PC-3 (cell line): ENCODE data around the gene ITGAV. TPM values are rescaled to one million over a fixed set of nuclear protein-coding genes. Genes with fewer than 3 reads are reported as not detected.
A peak's percentile ranks its signal among the peaks of the same experiment; 100 is the strongest.

Source experiments
- ATAC-seq: fragments of 200-7000 bp; cut with Tn5 transposase; 2 replicates; pipeline ENCODE4 v1.9.1; 2020; ENCODE audit warnings: mild to moderate bottlenecking, moderate library complexity
- BruUV-seq: library from RNA; stranded (reverse); fragments of 400-500 nt; replicated peaks from 2 replicates; lab custom pipeline; 2021; lab: Mats Ljungman, UMichigan
- CTCF ChIA-PET: fragments of 300-600 bp; sonication (Branson Sonifier 250); formaldehyde crosslinking; loops from one replicate; lab custom pipeline; 2022; ENCODE audit warnings: antibody characterized with exemption; lab: Charles Lee
- POLR2A ChIA-PET: fragments of 300-600 bp; sonication (Branson Sonifier 250); formaldehyde crosslinking; loops from one replicate; lab custom pipeline; 2022; ENCODE audit warnings: antibody characterized with exemption; ENCODE audit not compliant: unreplicated experiment; lab: Charles Lee
- DNase-seq: peaks from one replicate; pipeline ENCODE4 v3.0.0-alpha.2; 2015
- H2AFZ ChIP-seq: fragments of 300-600 bp; sonication (generic); 2 replicates; pipeline ENCODE4 v1.6.0; 2016; ENCODE audit warnings: antibody characterized with exemption, low read length
- H3F3A ChIP-seq: fragments of 300-600 bp; sonication (generic); one replicate; pipeline ENCODE4 v1.6.0; 2017; ENCODE audit warnings: antibody characterized with exemption, low read length, control low read depth, mild to moderate bottlenecking; ENCODE audit not compliant: unreplicated experiment
- H3K27ac ChIP-seq: fragments of 300-600 bp; sonication (generic); 2 replicates; pipeline ENCODE4 v1.5.1; 2016; ENCODE audit warnings: mild to moderate bottlenecking, low read length
- H3K27me3 ChIP-seq: fragments of 300-600 bp; sonication (generic); 2 replicates; pipeline ENCODE4 v1.6.1; 2016; ENCODE audit warnings: low read length, mixed read lengths
- H3K36me3 ChIP-seq: fragments of 300-600 bp; sonication (generic); 2 replicates; pipeline ENCODE4 v1.6.1; 2016; ENCODE audit warnings: low read depth, mixed run types, low read length, mixed read lengths
- H3K4me1 ChIP-seq: fragments of 300-600 bp; sonication (generic); 2 replicates; pipeline ENCODE4 v1.5.1; 2016; ENCODE audit warnings: low read length; ENCODE audit not compliant: insufficient read depth
- H3K4me2 ChIP-seq: fragments of 300-600 bp; sonication (generic); 2 replicates; pipeline ENCODE4 v1.6.0; 2016; ENCODE audit warnings: low read length
- H3K4me3 ChIP-seq: fragments of 300-600 bp; sonication (generic); 2 replicates; pipeline ENCODE4 v1.5.1; 2016; ENCODE audit warnings: mild to moderate bottlenecking, low read length, mixed read lengths
- H3K79me2 ChIP-seq: fragments of 300-600 bp; sonication (generic); 2 replicates; pipeline ENCODE4 v1.6.1; 2017; ENCODE audit warnings: low read length, mixed read lengths
- H3K9ac ChIP-seq: fragments of 300-600 bp; sonication (generic); 2 replicates; pipeline ENCODE4 v1.6.0; 2016; ENCODE audit warnings: mild to moderate bottlenecking, low read length
- H3K9me2 ChIP-seq: fragments of 300-600 bp; sonication (generic); replicated peaks from 2 replicates; pipeline ENCODE4 v1.6.1; 2016; ENCODE audit warnings: mixed run types, low read length, mixed read lengths
- H3K9me3 ChIP-seq: fragments of 300-600 bp; sonication (generic); 2 replicates; pipeline ENCODE4 v1.6.1; 2016; ENCODE audit warnings: low read length, mixed read lengths
- H4K20me1 ChIP-seq: fragments of 300-600 bp; sonication (generic); 2 replicates; pipeline ENCODE4 v1.6.1; 2016; ENCODE audit warnings: low read length, mixed read lengths
- CTCF ChIP-seq: fragments of 300-600 bp; sonication (generic); conservative IDR thresholded peaks from 2 replicates; pipeline ENCODE4 v1.5.1; 2017; ENCODE audit warnings: antibody characterized with exemption, low read depth, mild to moderate bottlenecking, low read length
- EZH2 ChIP-seq: fragments of 300-600 bp; sonication (generic); IDR thresholded peaks from one replicate; pipeline ENCODE4 v1.6.1; 2017; ENCODE audit warnings: antibody characterized with exemption, mild to moderate bottlenecking, low read length; ENCODE audit not compliant: unreplicated experiment
- EZH2phosphoT487 ChIP-seq: fragments of 300-600 bp; sonication (generic); IDR thresholded peaks from 2 replicates; pipeline ENCODE4 v1.6.1; 2018; ENCODE audit warnings: mild to moderate bottlenecking, antibody characterized with exemption, low read length, borderline replicate concordance
- intact Hi-C: fragments of 100-400 bp; cut with micrococcal nuclease; formaldehyde crosslinking; loops from 2 replicates; pipeline ENCODE4 v1.9.0; 2023
- total RNA-seq: library from RNA; depleted of rRNA; stranded (reverse); fragments of >200 nt; gene quantifications from 2 replicates; pipeline ENCODE4 v1.2.3, GENCODE V29; 2014

The ITGAV gene
- total RNA-seq, 1 experiment from 2014 or later, result 23.5 TPM

- Histone ChIP-seq H3K4me2 (no peak overlapping the region), H3K27me3 (no peaks in the 10 kb centered on the region), H3K9me2 (no peaks in the 10 kb centered on the region), H3K9ac (no peak overlapping the region), H3K9me3 (peaks cover 11% of the 10 kb centered on the region), H3K4me3 (no peak overlapping the region), H3K79me2 (no peaks in the 10 kb centered on the region), H2AFZ (no peak overlapping the region), H3K36me3 (peaks cover 4% of the 10 kb centered on the region; the same call in 1 of the 2 replicates), H3K4me1 (peaks cover 11% of the 10 kb centered on the region; the same call in 1 of the 2 replicates), H3K27ac (no peak overlapping the region), H3F3A (no peaks in the 10 kb centered on the region), H4K20me1 (no peaks in the 10 kb centered on the region)
- POLR2A ChIA-PET, result no interaction called here
- no peak for TF ChIP-seq EZH2phosphoT487
- intact Hi-C loops, result loop anchor here (5.0 kb wide), 1 partner anchor 91 kb away; no protein-coding TSS in a partner anchor
- no peak for ATAC-seq
- no TSS peak for BruUV-seq
- DNase-seq, result no peak
- CTCF ChIA-PET, result no interaction called here
These were observed 101.4 kb downstream of the ITGAV start for GRCh38 chr2:186691231-186691630.

DNA sequence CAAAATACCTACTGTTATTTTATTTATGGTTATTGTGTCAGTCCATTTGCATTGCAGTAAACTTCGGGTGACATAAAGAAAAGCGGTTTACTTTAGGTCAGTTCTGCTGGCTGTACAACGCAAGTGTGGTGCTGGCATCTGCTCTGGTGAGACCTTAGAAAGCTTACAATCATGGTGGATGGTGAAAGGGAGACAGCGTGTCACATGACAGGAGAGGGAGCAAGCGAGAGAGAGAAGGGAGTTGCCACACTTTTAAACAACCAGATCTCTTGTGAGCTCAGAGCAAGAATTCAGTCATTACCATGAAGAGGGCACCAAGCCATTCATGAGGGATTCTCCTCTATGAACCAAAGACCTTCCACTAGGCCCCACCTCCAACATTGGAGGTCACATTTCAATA is 102.0 kb downstream of the ITGAV start:
- Histone ChIP-seq H3F3A (no peaks in the 10 kb centered on the region), H3K9me3 (peaks cover 11% of the 10 kb centered on the region), H3K4me2 (no peak overlapping the region), H3K4me1 (peaks cover 11% of the 10 kb centered on the region; the same call in 1 of the 2 replicates), H3K36me3 (peaks cover 4% of the 10 kb centered on the region; the same call in 1 of the 2 replicates), H3K27me3 (no peaks in the 10 kb centered on the region), H2AFZ (no peak overlapping the region), H3K27ac (no peak overlapping the region), H4K20me1 (no peaks in the 10 kb centered on the region), H3K9me2 (no peaks in the 10 kb centered on the region), H3K9ac (no peak overlapping the region), H3K79me2 (no peaks in the 10 kb centered on the region), H3K4me3 (no peak overlapping the region)
- POLR2A ChIA-PET, result no interaction called here
- DNase-seq, result no peak
- no peak for ATAC-seq
- TF ChIP-seq EZH2 (no peak), EZH2phosphoT487 (no peak), CTCF (no peak)
- CTCF ChIA-PET, result no interaction called here
- intact Hi-C loops, result loop anchor here (5.0 kb wide), 1 partner anchor 90 kb away; no protein-coding TSS in a partner anchor
- BruUV-seq, result no TSS peak

DNA sequence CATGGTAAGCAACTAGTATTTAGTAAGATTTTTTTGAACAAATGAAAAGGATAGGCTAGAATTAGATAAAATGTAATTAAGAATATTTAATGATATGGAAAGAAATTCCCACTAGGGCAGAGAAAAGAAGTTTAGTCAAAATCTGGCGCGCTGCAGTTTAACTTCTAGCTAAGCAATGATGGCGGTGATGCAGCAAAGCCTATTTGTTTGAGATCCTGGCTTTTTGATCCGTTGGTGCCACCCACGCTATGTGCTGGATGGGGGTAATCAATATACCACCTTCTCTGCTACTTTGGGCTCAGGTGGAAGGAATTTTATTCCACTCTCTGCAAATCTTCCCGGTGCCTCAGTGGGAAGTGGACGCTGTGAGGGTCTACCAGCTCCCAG is 103.6 kb downstream of the ITGAV start:
- ATAC-seq, result no peak
- H3K9ac ChIP-seq, result peak overlapping the region; percentile 39; the same call in 1 of the 2 replicates
- H3K4me3 ChIP-seq, result peak overlapping the region; percentile 78
- no peak for DNase-seq
- intact Hi-C loops, result loop anchor here (5.0 kb wide), 1 partner anchor 89 kb away; no protein-coding TSS in a partner anchor
- peak overlapping the region; percentile 89 for H3K4me2 ChIP-seq
- no peaks in the 10 kb centered on the region for H3K36me3 ChIP-seq
- no peak overlapping the region for H3K27ac ChIP-seq
- BruUV-seq, result no TSS peak
- no peaks in the 10 kb centered on the region for H4K20me1 ChIP-seq
- ChIA-PET POLR2A (no interaction called here), CTCF (no interaction called here)
- no peaks in the 10 kb centered on the region for H3K9me2 ChIP-seq
- H3F3A ChIP-seq, result no peaks in the 10 kb centered on the region
- peaks cover 21% of the 10 kb centered on the region for H3K4me1 ChIP-seq
- peak overlapping the region; percentile 92 for H2AFZ ChIP-seq
- H3K9me3 ChIP-seq, result no peaks in the 10 kb centered on the region
- no peaks in the 10 kb centered on the region for H3K79me2 ChIP-seq
- no peak for TF ChIP-seq CTCF
- no peak for TF ChIP-seq EZH2phosphoT487
- no peak for TF ChIP-seq EZH2
- no peaks in the 10 kb centered on the region for H3K27me3 ChIP-seq
